Ovary (tissue), 9 donors: ENCODE measurements around the gene FYB2. TPM values are rescaled to one million over a fixed set of nuclear protein-coding genes. Genes with fewer than 3 reads are reported as not detected.

Experiments
- DNase-seq, 5 donors: peaks; one replicate each; pipeline ENCODE4 v3.0.0-alpha.2; 2019 to 2020
- H3K27ac ChIP-seq, 2 donors: fragments of 200-600 bp; one replicate each; pipeline versions ENCODE4 v1.5.1 to v1.8.0; 2019 to 2022
- H3K27me3 ChIP-seq: fragments of 200-600 bp; one replicate; pipeline ENCODE4 v1.8.0; 2022
- H3K36me3 ChIP-seq: fragments of 200-600 bp; sonication (generic); one replicate; pipeline ENCODE4 v1.5.1; 2019
- H3K4me1 ChIP-seq: one replicate; pipeline ENCODE4 v1.8.1; 2013; ENCODE audit warnings: mild to moderate bottlenecking, moderate library complexity; ENCODE audit not compliant: insufficient read depth
- H3K4me3 ChIP-seq: fragments of 200-600 bp; sonication (generic); one replicate; pipeline ENCODE4 v1.5.1; 2017
- H3K9me3 ChIP-seq, 2 donors: fragments of 200-600 bp in 1 of 2; sonication (generic) in 1 of 2; one replicate each; pipeline versions ENCODE4 v1.5.1 to v1.8.1; 2013 to 2019; ENCODE audit warnings: mild to moderate bottlenecking in 1 of 2, moderate library complexity in 1 of 2
- EP300 ChIP-seq: sonication (generic); formaldehyde crosslinking; IDR thresholded peaks from one replicate; pipeline ENCODE4 v1.6.1; 2017; ENCODE audit warnings: antibody characterized with exemption
- POLR2A ChIP-seq: fragments of 450-650 bp; IDR thresholded peaks from one replicate; pipeline ENCODE4 v1.6.1; 2017; ENCODE audit warnings: antibody characterized with exemption, mild to moderate bottlenecking, moderate library complexity
- WGBS, 3 donors: extraction: QIAGEN DNeasy Blood & Tissue Kit in 1 of 3; methylation state at CpG; one replicate each; pipeline versions ENCODE4 v1.1.5 to v1.1.7; 2013 to 2017; 5-methylcytosine and 5-hydroxymethylcytosine counted together
- intact Hi-C, 4 donors: fragments of 100-400 bp; cut with DNase I; formaldehyde crosslinking; loops; one replicate each; pipeline versions ENCODE4 v1.11.0 to v1.15.1; 2022 to 2023
- polyA plus RNA-seq, 2 donors: library from polyadenylated mRNA; stranded (reverse); fragments of 200-250 nt in 1 of 2; fragments of 350-450 nt in 1 of 2; fragmentation: Illumina TruSeq in 1 of 2; extraction: RNeasy Lipid Tissue Mini Kit (QIAGEN cat#74804) in 1 of 2; gene quantifications; one replicate each; pipeline ENCODE4 v1.2.3, GENCODE V29; 2013 to 2014
- total RNA-seq, 7 donors: library from RNA; depleted of rRNA in 2 of 7; stranded (reverse); fragments of >200 nt in 2 of 7; fragmentation: NEBNext Ultra II Directional in 3 of 7; extraction: Animal tissue kit (Norgen Biotek cat#: 25700) in 3 of 7; gene quantifications; one replicate each; pipeline versions ENCODE4 v1.1.0 to v1.2.4, GENCODE V29; 2016 to 2023
- TF ChIP-seq, protein P1 (sequence below), 3 donors: fragments of 450-650 bp in 2 of 3; fragments of 200-600 bp in 1 of 3; IDR thresholded peaks; one replicate each; pipeline versions ENCODE4 v1.5.1 to v1.8.0; 2016 to 2022; ENCODE audit warnings: antibody characterized with exemption in 3 of 3, mild to moderate bottlenecking in 1 of 3
- donor health status: DM: no; HTN: no; CAD: no; lungs with moderate emphysema.
- donor health status: DM: no; HTN: no; CAD: no.
- donor health status: Bipolar disorder and iron deficiency.
- donor health status: DM: yes; HTN: yes; CAD: no.
- donor health status: DM: no; HTN: no; CAD: no.
- donor health status: DM: yes; HTN: yes; CAD: no.

Gene FYB2
- total and polyA plus RNA-seq, 9 donors, result 0.06 to 81.5 (median 2.0) TPM; not detected in 2

- intact Hi-C loops, result no loop called here
- 70 to 77% (median 75%) methylated on average over 5 of the region's 5 CpGs for WGBS, 3 donors
Measured at GRCh38 chr1:56803561-56804156, 15.5 kb downstream of the FYB2 start.

GRCh38 chr1:56799605-56800400 is 19.4 kb downstream of the FYB2 start:
- no peaks in the 10 kb centered on the region for H3K4me1 ChIP-seq
- intact Hi-C loops, result no loop called here
- H3K36me3 ChIP-seq, result no peaks in the 10 kb centered on the region
- no peak for DNase-seq
- H3K4me3 ChIP-seq, result no peak overlapping the region
- no peak overlapping the region for H3K27ac ChIP-seq
- H3K27me3 ChIP-seq, result no peaks in the 10 kb centered on the region
- TF ChIP-seq, protein P1, sequence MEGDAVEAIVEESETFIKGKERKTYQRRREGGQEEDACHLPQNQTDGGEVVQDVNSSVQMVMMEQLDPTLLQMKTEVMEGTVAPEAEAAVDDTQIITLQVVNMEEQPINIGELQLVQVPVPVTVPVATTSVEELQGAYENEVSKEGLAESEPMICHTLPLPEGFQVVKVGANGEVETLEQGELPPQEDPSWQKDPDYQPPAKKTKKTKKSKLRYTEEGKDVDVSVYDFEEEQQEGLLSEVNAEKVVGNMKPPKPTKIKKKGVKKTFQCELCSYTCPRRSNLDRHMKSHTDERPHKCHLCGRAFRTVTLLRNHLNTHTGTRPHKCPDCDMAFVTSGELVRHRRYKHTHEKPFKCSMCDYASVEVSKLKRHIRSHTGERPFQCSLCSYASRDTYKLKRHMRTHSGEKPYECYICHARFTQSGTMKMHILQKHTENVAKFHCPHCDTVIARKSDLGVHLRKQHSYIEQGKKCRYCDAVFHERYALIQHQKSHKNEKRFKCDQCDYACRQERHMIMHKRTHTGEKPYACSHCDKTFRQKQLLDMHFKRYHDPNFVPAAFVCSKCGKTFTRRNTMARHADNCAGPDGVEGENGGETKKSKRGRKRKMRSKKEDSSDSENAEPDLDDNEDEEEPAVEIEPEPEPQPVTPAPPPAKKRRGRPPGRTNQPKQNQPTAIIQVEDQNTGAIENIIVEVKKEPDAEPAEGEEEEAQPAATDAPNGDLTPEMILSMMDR (IDR thresholded peaks at IDR 0.05), result no peak
- TF ChIP-seq EP300 (no peak), POLR2A (no peak)
- 48 to 51% (median 48%) methylated on average over 7 of the region's 7 CpGs for WGBS, 3 donors
- no peaks in the 10 kb centered on the region for H3K9me3 ChIP-seq

More at GRCh38 chr1:56803561-56804156, 15.5 kb downstream of the FYB2 start:
- no peaks in the 10 kb centered on the region for H3K4me1 ChIP-seq
- H3K27ac ChIP-seq, result no peak overlapping the region
- no peaks in the 10 kb centered on the region for H3K36me3 ChIP-seq
- TF ChIP-seq POLR2A, result no peak
- TF ChIP-seq, protein P1 (IDR thresholded peaks at IDR 0.05), result no peak
- no peak for TF ChIP-seq EP300
- no peaks in the 10 kb centered on the region for H3K27me3 ChIP-seq
- H3K9me3 ChIP-seq, result no peaks in the 10 kb centered on the region
- H3K4me3 ChIP-seq, result no peak overlapping the region
- DNase-seq, result no peak

DNA sequence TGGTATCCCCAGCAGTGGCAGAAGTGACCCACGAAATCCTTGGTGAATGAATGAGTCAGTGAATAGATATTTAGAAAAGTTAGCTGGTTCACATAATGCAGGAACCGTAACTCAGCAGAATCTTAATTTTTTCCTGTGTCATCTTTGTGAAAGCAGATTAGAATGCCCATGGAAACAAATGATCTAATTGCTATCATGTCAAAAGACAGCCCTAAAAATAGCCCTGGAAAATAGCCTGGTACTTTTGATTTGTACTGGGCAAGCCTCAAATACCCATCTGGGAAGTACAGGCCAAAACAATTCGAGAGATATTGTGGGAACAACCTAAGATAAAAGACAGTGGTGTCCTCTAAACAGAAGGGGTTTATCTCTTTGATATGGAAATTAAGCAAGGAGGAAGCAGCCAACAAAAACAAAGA is 21.1 kb downstream of the FYB2 start:
- Histone ChIP-seq H3K36me3 (no peaks in the 10 kb centered on the region), H3K27me3 (no peaks in the 10 kb centered on the region), H3K4me3 (no peak overlapping the region), H3K27ac (no peak overlapping the region), H3K9me3 (no peaks in the 10 kb centered on the region), H3K4me1 (no peaks in the 10 kb centered on the region)
- TF ChIP-seq, protein P1 (IDR thresholded peaks at IDR 0.05), result no peak
- TF ChIP-seq EP300 (no peak), POLR2A (no peak)
- intact Hi-C loops, result no loop called here
- WGBS, 3 donors, result 6 to 11% (median 8%) methylated on average over 3 of the region's 3 CpGs
- no peak for DNase-seq

DNA sequence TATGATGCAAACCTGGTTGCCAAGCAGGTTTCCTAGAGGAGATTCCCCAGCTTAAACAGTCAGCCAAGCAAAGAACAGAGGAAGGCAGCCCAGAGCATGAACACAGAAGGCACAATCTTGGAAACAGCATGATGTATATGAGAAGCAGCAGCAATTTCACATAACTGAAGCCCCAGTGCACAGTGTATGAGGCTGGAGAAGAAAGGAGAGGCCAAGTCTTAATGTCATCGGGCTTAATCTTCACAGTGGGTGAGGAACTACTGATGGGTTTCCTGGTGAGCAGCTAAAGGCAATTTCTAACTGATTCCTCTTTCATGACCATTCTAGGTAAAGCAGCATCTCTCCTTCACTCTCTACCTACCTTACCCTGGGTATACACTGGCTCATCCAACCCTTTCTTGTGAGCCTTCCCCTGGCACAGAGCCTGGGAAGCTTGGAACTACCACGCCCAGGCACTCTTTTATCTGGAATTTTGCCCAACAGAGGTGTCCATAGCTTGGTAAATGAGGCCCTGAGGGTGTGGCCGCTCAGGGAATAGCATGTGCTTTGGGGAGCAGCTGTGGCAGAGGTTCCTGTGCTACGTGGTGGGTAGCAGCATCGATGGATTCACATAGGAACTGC is 22.0 kb downstream of the FYB2 start:
- no peak for DNase-seq
- TF ChIP-seq, protein P1 (IDR thresholded peaks at IDR 0.05), result no peak
- TF ChIP-seq POLR2A, result no peak
- TF ChIP-seq EP300, result no peak
- 74 to 86% (median 79%) methylated on average over 5 of the region's 5 CpGs for WGBS, 3 donors

More for the DNA sequence above, 22.0 kb downstream of the FYB2 start:
- H3K27ac ChIP-seq, result no peak overlapping the region
- H3K27me3 ChIP-seq, result no peaks in the 10 kb centered on the region
- no peak overlapping the region for H3K4me3 ChIP-seq
- no peaks in the 10 kb centered on the region for H3K36me3 ChIP-seq
- H3K4me1 ChIP-seq, result no peaks in the 10 kb centered on the region
- H3K9me3 ChIP-seq, result no peaks in the 10 kb centered on the region
- intact Hi-C loops, result no loop called here
